Motor neuron (in vitro differentiated cells): Measurements from ENCODE around the gene SH2D3C. TPM values are rescaled to one million over a fixed set of nuclear protein-coding genes. Genes with fewer than 3 reads are reported as not detected.

Source experiments
- ATAC-seq, 8 experiments: fragments of 200-7000 bp; cut with Tn5 transposase; replicated peaks in 6 of 8; 2 replicates each; pipeline ENCODE4 v1.8.0; 2021; ENCODE audit warnings: mild to moderate bottlenecking in 8 of 8, moderate library complexity in 8 of 8
- H3K27ac ChIP-seq, 2 donors: fragments of 250-450 bp; sonication (Bioruptor Pico); 2 replicates each; pipeline ENCODE4 v1.9.0; 2021; ENCODE audit warnings: antibody characterized with exemption in 2 of 2, mild to moderate bottlenecking in 2 of 2, moderate library complexity in 1 of 2
- H3K4me1 ChIP-seq, 2 donors: fragments of 250-450 bp; sonication (Bioruptor Pico); replicated peaks in 1 of 2; 2 replicates each; pipeline ENCODE4 v1.6.1; 2021; ENCODE audit warnings: antibody characterized with exemption in 2 of 2, mild to moderate bottlenecking in 2 of 2, moderate library complexity in 1 of 2
- H3K4me3 ChIP-seq, 5 donors: fragments of 250-450 bp; sonication (Bioruptor Pico); 2 replicates each; pipeline ENCODE4 v1.9.0; 2021; ENCODE audit warnings: antibody characterized with exemption in 5 of 5, mild to moderate bottlenecking in 5 of 5, moderate library complexity in 4 of 5
- WGBS, 10 experiments: fragments of 450-650 bp; shearing (Covaris generic); methylation state at CpG; one replicate each; pipeline ENCODE4 v1.0.0; 2022; 5-methylcytosine and 5-hydroxymethylcytosine counted together
- in situ Hi-C, 9 experiments: fragments of 400-800 bp; cut with MboI; loops; one replicate each; pipeline ENCODE4 v1.15.0; 2021; ENCODE audit warnings: low sequenced_read_pairs in 9 of 9, low pct_unique_long_range_greater_than_20kb in 2 of 9; ENCODE audit not compliant: unreplicated experiment in 9 of 9
- total RNA-seq, 8 experiments: library from RNA; unstranded; fragments of 300-600 nt; gene quantifications; 2 replicates each; pipeline versions ENCODE4 v1.2.3 to v1.2.4, GENCODE V29; 2022

The SH2D3C gene
- total RNA-seq, 8 experiments from 2014 or later: 0.14 to 12.5 (median 6.5) TPM

DNA sequence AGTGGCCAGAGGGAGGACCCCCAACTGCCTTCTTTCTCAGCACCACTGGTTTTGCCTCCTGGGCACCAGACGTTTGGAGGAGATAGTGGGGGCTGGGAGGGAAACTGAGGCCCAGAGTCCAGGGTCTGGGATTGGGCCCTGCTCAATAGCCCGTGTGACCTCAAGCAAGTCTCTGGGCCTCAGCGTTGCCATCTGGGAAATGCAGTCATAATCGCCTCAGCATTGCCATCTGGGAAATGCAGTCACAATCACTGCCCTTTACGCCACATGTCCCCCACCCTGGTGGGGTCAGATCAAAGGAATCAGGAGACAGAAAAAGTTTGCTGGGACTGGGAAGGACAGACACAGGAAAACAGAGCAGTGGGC is 1.6 kb downstream of the SH2D3C start:
- no peak for ATAC-seq
- H3K4me3 ChIP-seq: no peak overlapping the region
- H3K27ac ChIP-seq: no peak overlapping the region
- H3K4me1 ChIP-seq: peaks cover 11 to 20% of the 10 kb centered on the region in 2 donors
- WGBS, 10 experiments: 100% methylated on average over 1 of the region's 5 CpGs; no CpG with 5 or more reads in 8 of the 10 experiments
- in situ Hi-C loops: no loop called here

- peaks cover 11 to 20% of the 10 kb centered on the region in 2 donors for H3K4me1 ChIP-seq
- no peak overlapping the region for H3K4me3 ChIP-seq
- in situ Hi-C loops: no loop called here
- ATAC-seq: peak in 3 of 8 experiments; percentile 4 to 10 (median 9)
- 0 to 97% (median 67%) methylated on average over 1 to 4 of the region's 15 CpGs; no CpG with 5 or more reads in 5 of the 10 experiments for WGBS, 10 experiments
- H3K27ac ChIP-seq: no peak overlapping the region
Observed at GRCh38 chr9:127776195-127776923, 2.1 kb downstream of the SH2D3C start.

- H3K4me1 ChIP-seq: peaks cover 10 to 24% of the 10 kb centered on the region in 2 donors
- ATAC-seq: no peak
- no peak overlapping the region for H3K4me3 ChIP-seq
- no peak overlapping the region for H3K27ac ChIP-seq
- 10 to 100% (median 82%) methylated on average over 2 to 6 of the region's 10 CpGs; no CpG with 5 or more reads in 6 of the 10 experiments for WGBS, 10 experiments
- in situ Hi-C loops: no loop called here
Observed at GRCh38 chr9:127773981-127774380, 4.5 kb downstream of the SH2D3C start.

DNA sequence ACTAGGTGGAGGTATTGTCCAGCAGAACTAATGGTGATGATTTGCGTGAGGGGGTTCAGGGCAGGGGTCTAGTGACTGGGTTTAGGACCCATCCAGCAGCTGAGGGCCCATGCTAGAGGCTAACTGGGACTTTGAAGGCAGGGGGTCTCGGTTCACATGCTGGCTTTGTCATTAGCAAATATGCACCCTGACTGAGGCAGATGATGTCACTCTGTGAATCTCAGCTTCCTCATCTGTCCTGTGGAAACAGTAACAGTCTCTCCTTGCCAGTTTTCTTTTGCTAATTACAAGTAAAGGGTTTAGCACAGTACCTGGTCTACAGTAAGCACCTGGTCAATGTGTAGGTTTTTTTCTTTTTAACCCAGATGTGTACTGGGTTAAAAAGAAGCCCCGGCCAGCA is 5.2 kb downstream of the SH2D3C start:
- Histone ChIP-seq H3K4me3 (no peak overlapping the region), H3K27ac (no peak overlapping the region), H3K4me1 (peaks cover 5 to 17% of the 10 kb centered on the region in 2 donors)
- ATAC-seq: no peak
- WGBS, 10 experiments: 22 to 100% (median 64%) methylated on average over 1 to 2 of the region's 3 CpGs; no CpG with 5 or more reads in 5 of the 10 experiments
- in situ Hi-C loops: no loop called here

- no peak for ATAC-seq
- no peak overlapping the region for H3K27ac ChIP-seq
- in situ Hi-C loops: no loop called here
- H3K4me1 ChIP-seq: peaks cover 5 to 21% of the 10 kb centered on the region in 2 donors
- no peak overlapping the region for H3K4me3 ChIP-seq
- WGBS, 10 experiments: 67 to 100% (median 88%) methylated on average over 1 to 4 of the region's 5 CpGs; no CpG with 5 or more reads in 2 of the 10 experiments
Observed at GRCh38 chr9:127772603-127773002, 5.9 kb downstream of the SH2D3C start.

GRCh38 chr9:127771570-127772189 is 6.8 kb downstream of the SH2D3C start:
- Histone ChIP-seq H3K4me3 (peak overlapping the region; percentile 11 to 32 (median 21)), H3K27ac (no peak overlapping the region), H3K4me1 (peaks cover 5 to 21% of the 10 kb centered on the region in 2 donors)
- WGBS, 10 experiments: 0 to 50% (median 25%) methylated on average over 1 to 4 of the region's 19 CpGs; no CpG with 5 or more reads in 5 of the 10 experiments
- no peak for ATAC-seq
- in situ Hi-C loops: no loop called here

DNA sequence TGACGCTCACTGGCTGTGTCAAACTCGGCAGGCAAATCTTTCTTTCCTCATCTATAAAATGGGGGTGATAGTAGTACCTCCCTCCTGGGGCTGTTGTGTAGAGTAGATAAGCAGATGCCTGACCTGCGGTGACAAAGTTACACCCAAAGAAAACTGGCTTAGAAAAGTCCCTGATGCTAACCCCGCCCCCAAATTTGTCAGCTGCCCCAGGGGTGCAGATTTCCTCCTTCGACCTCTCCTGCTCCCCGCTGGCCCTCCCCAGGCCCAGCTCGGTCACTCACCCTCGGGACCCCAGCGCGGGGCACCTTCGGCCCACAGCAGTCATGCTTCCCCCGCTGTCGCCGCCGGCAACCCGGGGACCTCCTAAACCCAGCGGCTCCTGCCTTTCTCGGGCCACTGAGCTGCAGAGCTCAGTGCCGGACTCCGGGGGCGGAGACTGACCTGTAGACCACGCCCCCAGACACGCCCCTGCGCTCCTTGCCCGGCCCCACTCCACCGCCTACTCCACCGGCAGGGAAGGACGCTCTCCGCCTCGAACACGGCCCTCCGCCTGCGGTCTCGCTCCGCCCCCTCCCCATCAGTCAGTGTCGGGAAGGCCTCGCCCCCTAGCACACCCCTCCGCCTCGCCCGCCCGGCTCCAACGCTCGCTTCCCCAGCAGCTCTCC is 7.4 kb downstream of the SH2D3C start:
- in situ Hi-C loops: no loop called here
- Histone ChIP-seq H3K4me3 (peak overlapping the region; percentile 21 to 32 (median 27)), H3K4me1 (peaks cover under 1 to 15% of the 10 kb centered on the region in 2 donors), H3K27ac (no peak overlapping the region)
- ATAC-seq: peak; percentile 97 to 99 (median 98)
- 0 to 80% (median 0%) methylated on average over 1 of the region's 43 CpGs; no CpG with 5 or more reads in 7 of the 10 experiments for WGBS, 10 experiments

DNA sequence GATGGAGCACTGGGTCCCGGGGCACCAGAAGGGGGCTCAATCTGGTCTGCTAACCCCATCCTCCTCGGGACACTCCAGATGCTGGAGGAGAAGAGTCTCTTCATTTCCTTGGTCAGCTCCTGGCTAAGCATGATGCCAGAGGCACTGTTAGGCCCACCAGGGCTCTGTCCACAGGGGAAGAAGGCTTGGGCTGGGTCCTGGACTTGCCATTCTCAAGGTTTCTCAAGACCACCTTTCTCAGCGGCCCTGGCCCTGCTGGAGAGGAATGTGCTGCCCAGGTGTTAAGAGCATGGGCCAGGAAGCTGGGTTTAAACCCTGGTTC is 7.9 kb downstream of the SH2D3C start:
- in situ Hi-C loops: no loop called here
- 20 to 83% (median 40%) methylated on average over 1 of the region's 3 CpGs; no CpG with 5 or more reads in 5 of the 10 experiments for WGBS, 10 experiments
- H3K4me3 ChIP-seq: peak overlapping the region in 1 of 5 donors; percentile 28
- peaks cover 0 to 12% of the 10 kb centered on the region in 2 donors for H3K4me1 ChIP-seq
- no peak overlapping the region for H3K27ac ChIP-seq
- no peak for ATAC-seq

- in situ Hi-C loops: no loop called here
- Histone ChIP-seq H3K27ac (no peak overlapping the region), H3K4me1 (peaks cover 0 to 12% of the 10 kb centered on the region in 2 donors), H3K4me3 (no peak overlapping the region)
- no peak for ATAC-seq
- WGBS, 10 experiments: 40 to 92% (median 72%) methylated on average over 1 to 2 of the region's 4 CpGs; no CpG with 5 or more reads in 6 of the 10 experiments
Observed at GRCh38 chr9:127769929-127770582, 8.4 kb downstream of the SH2D3C start.

DNA sequence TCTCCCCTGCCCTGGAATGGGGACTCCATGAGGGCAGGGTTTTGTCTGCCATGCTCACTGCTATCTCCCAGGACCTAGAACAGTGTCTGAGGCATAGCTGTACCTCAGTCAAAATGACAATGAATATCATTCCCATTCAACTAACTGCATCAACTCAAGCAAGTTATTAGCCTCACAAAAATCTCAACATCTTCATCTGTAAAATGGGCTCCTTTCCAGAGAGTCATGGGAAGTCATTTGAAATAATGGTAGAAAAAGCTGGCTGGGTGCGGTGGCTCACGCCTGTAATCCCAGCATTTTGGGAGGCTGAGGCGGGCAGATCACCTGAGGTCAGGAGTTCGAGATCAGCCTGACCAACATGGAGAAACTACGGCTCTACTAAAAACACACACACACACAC is 9.4 kb downstream of the SH2D3C start:
- Histone ChIP-seq H3K27ac (no peak overlapping the region), H3K4me3 (no peak overlapping the region), H3K4me1 (peaks cover 0 to 12% of the 10 kb centered on the region in 2 donors)
- in situ Hi-C loops: no loop called here
- WGBS, 10 experiments: 80 to 100% (median 100%) methylated on average over 1 to 4 of the region's 5 CpGs; no CpG with 5 or more reads in 6 of the 10 experiments
- ATAC-seq: no peak

- Histone ChIP-seq H3K4me1 (peaks cover 0 to 12% of the 10 kb centered on the region in 2 donors), H3K27ac (no peak overlapping the region), H3K4me3 (no peak overlapping the region)
- in situ Hi-C loops: no loop called here
- WGBS, 10 experiments: 20 to 80% (median 67%) methylated on average over 1 to 4 of the region's 8 CpGs; no CpG with 5 or more reads in 2 of the 10 experiments
- no peak for ATAC-seq
Observed at GRCh38 chr9:127768698-127769097, 9.8 kb downstream of the SH2D3C start.

DNA sequence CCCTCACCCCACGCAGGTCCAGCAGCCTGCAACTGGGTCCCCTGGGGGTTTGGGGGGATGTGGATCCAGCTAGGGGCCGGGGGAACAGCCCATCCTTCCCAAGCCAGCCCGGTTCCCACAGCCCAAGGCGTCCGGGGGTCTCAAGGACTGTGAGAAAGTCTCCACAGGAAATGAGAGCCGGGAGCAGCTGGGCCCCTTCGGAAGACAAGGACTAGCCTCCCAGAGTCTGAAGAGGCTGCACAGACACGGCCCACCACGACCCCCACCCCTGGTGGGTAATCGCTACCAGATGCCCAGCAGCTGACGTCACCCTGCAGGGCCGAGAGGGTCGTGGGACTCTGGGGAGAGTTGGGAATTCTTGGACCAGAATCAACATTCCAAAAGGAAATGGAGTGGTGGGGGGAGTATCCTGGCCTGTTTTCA is 10.5 kb downstream of the SH2D3C start:
- no CpG with 5 or more reads among the region's 13 CpGs for WGBS, 10 experiments
- peaks cover 0 to 12% of the 10 kb centered on the region in 2 donors for H3K4me1 ChIP-seq
- in situ Hi-C loops: no loop called here
- no peak for ATAC-seq
- no peak overlapping the region for H3K27ac ChIP-seq
- no peak overlapping the region for H3K4me3 ChIP-seq

DNA sequence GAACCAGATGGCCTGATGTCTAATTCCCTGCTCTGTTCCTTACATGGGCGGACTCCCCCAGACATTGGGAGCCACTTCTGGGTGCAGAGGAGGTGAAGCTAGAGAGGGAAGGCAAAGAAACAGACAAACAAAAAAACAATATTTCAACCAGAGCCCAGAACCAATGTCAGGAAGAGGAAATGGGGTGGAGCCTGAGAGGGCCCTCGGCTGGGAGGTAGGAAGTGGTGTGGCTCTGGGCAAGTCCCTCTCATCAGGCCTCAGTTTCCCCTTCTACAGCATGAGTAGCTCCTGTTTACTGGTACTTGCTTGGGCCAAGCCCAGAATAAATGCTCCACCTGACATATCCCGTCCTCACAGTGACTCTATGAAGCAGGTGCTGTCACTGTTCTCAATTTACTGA is 11.1 kb downstream of the SH2D3C start:
- Histone ChIP-seq H3K4me1 (peaks cover 0 to 12% of the 10 kb centered on the region in 2 donors), H3K27ac (no peak overlapping the region), H3K4me3 (no peak overlapping the region)
- 0 to 100% (median 75%) methylated on average over 1 of the region's 3 CpGs; no CpG with 5 or more reads in 6 of the 10 experiments for WGBS, 10 experiments
- ATAC-seq: no peak
- in situ Hi-C loops: no loop called here
